NCI-H226 (cell line): ENCODE results near the gene WASF2.
"Not testable (repeated sequence)": the region's sequence is repeated elsewhere in the genome, so short reads cannot be mapped to it uniquely, and the experiment has no call there.

Experiments used
- DNase-seq: peaks from one replicate; pipeline ENCODE4 v3.0.0-alpha.2; 2015

Gene WASF2, protein sequence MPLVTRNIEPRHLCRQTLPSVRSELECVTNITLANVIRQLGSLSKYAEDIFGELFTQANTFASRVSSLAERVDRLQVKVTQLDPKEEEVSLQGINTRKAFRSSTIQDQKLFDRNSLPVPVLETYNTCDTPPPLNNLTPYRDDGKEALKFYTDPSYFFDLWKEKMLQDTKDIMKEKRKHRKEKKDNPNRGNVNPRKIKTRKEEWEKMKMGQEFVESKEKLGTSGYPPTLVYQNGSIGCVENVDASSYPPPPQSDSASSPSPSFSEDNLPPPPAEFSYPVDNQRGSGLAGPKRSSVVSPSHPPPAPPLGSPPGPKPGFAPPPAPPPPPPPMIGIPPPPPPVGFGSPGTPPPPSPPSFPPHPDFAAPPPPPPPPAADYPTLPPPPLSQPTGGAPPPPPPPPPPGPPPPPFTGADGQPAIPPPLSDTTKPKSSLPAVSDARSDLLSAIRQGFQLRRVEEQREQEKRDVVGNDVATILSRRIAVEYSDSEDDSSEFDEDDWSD

DNA sequence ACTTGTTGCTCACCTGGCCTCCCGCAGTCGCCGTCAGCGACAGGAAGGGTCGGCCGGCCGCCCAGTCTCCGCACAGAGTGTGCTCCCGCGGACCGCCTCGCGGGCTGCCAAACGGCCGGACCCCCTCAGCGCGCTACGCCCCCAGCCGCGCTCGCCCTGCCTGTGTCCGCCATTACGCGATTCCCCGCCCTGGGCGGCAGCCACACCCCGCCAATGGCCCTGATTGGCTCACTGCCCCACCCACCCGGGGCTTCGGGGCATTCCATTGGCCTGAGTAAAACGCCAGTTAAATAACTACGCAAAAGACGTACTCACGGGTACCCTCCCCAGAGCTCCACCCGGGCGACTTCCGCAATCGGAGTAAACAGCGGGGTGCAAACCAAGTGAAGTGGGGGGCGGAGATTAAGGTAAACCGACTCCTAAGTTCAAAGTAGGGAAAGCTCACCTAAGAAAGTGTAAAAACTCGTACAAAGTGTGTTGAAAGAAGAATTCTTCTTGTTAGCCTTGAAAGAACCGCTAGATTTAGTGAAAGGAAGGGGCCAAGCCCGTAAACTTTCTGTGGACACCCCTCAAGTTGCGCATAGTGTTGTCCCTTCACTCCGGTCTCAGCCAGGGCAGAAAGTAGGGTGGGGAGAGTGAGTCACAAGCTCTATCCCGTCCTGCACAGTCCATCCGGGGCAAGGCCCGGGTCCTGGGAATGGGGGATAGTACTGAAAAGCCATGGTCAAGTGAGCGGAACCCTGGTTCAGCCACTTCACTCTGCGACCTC, at the start of gene WASF2:
TSS of gene WASF2 (minus strand) at position 195 of the 769 bp plus-strand sequence. CDS start 61,277 bp downstream, outside the sequence.
- peak; percentile 94 for DNase-seq

DNA sequence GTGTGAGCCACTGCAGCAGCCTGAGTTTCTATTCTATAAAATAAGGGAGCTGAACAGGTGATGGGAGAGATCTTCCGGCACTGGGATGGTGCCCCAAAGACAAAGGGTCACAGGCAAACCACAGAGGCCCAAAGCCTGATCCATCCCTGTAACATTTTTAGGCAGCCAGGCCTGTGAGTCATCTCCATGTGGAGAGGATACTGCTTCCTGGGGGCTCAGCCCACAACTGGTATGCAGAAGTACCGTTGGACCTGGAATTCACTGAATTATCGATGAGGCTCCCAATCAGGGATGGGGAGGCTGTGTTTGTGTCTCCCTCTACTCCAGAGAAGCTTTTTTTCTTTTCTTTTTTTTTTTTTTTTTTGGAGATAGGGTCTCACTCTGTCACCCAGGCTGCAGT, 48.8 kb upstream of the WASF2 start:
- DNase-seq: peak; percentile 85

GRCh38 chr1:27538305-27538676, 48.3 kb upstream of the WASF2 start:
- DNase-seq: not testable (repeated sequence)

GRCh38 chr1:27536767-27537166, 46.8 kb upstream of the WASF2 start:
- DNase-seq: peak; percentile 98

- DNase-seq: no peak
Measured at GRCh38 chr1:27536010-27536757, 46.2 kb upstream of the WASF2 start.

GRCh38 chr1:27535386-27535785, 45.4 kb upstream of the WASF2 start:
- DNase-seq: no peak

DNA sequence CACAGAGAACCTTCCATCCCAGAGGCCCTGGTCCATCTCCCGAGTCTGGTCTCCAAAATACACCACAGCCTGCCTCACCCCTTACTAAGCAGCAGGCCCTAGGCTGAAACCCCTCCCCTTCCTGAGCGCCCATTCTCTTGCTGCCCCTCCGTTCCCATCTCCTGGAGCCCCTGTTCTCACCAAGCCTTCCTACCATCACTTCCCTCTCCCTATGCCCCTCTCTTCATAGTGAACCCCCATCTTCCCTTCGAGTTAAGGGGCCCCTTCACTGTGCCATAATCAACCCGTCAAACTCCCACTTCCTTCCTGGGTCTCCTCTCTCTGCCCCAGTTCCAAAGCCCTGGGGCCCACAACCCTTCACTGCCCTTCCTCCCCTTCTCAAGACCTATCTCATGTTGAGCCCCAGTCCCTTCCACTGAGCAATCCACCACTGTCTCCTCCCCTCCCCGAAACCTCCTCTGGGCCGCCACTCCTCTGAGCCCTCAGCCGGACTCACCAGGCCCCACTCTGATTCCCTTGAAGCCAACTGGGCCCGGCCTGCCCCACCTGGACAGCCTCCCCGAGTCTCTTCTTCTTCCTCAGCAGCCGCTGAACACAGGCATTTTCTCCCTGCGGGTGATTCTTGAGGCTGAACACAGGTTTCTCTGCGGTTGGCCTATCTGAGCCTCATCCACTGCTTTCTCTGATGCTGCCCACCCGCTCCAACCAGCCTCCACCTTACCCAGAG, 42.2 kb upstream of the WASF2 start:
- DNase-seq: no peak

- no peak for DNase-seq
Measured at GRCh38 chr1:27530192-27530591, 40.2 kb upstream of the WASF2 start.

DNA sequence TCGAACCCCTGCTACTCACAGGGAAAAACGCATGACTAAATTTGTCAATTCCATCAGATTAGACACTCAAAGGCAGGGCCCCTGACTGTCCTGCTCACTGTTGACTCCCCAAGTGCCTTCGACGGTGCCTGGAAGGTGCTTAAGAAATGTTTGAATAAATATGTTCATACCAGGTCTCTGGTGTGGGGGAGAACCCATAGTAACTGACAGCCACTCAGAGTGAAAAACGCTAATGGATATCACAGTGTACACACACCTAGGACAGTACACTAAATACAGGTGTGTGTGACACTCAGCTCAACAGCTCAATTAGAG, 39.7 kb upstream of the WASF2 start:
- no peak for DNase-seq

- DNase-seq: peak; percentile 90
Measured at GRCh38 chr1:27528818-27529703, 39.1 kb upstream of the WASF2 start.

GRCh38 chr1:27527890-27528817, 38.2 kb upstream of the WASF2 start:
- peak; percentile 88 for DNase-seq

GRCh38 chr1:27527223-27527889, 37.4 kb upstream of the WASF2 start:
- no peak for DNase-seq

- no peak for DNase-seq
Measured at GRCh38 chr1:27526569-27527222, 36.7 kb upstream of the WASF2 start.

DNA sequence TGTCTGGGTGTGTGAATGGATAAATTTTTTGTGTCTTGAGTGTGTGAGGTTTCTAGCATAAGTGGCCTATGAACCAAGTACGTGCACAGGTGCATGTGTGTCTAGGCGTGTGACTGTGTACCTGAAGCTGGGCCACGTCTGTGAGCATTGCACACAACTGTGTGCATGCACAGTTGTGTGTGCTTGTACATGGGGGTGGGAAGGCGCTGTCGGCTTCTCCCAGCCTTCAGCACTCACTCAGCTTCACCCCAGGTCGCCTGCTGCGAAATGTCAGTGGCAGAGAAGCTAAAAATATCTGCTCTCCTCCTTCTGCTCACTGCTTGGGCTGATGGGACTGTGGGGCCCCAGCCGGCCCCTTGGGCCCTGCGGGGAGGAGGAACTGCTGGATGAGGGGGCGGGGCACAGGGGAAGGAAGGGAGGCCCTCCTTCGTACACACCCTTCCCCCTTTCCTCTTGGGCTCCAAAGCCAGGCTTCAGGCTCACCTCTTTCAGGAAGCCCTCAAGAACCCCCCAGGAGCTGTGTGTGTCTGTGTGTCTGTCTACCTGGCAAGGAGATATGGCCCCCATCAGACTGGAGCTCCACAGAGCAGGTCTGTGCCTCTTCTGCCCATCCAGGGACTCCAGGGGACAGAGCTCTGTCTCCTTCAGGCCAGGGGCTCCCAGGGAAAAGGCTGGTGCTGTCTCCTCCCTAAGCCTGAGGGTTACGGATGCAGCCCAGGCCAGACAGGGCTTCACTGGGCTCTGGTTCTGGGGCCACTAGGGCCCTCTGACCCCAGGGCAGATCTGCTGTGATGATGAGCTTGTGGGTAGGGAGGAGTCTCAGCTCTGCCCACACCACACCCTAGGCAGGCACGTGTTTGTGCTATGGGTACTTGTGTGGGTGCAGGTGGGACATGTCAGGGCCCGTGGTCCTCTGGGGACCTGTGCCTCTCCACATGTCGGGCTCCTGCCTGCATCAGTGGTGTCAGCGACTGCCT, 35.6 kb upstream of the WASF2 start:
- peak; percentile 45 for DNase-seq

DNA sequence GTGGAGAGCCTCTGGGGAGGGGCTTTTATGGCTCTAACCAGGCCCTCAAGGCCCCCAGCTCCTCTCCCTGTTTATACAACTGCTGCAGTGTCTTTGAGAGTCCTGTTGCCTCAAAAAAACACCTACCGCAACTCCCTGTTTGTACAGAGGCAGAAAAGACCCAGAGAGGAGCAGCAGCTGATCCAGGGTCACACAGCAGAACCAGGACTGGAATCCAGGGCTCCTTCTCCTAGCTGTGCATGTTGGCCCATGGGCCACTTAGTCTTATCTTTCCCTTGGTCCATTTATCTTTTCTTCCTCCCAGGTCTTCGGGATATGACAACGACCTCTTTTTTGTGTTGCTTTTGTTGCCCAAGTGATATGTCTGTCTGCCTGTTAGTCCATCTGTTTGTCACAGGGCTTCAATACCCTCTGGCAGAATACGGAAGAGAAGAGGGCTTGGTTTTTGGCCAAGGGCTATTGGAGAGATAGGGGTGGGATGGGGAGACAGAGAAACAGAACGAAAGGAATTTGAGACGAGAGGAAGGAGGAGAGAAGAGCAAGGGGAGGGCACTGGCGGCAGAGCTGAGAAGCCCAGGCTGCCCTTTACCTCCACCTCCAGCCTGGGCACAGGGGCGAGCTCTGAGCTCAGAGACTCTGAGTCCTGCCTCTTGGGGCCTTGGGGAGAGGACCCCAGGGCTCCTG, 33.5 kb upstream of the WASF2 start:
- no peak for DNase-seq

DNA sequence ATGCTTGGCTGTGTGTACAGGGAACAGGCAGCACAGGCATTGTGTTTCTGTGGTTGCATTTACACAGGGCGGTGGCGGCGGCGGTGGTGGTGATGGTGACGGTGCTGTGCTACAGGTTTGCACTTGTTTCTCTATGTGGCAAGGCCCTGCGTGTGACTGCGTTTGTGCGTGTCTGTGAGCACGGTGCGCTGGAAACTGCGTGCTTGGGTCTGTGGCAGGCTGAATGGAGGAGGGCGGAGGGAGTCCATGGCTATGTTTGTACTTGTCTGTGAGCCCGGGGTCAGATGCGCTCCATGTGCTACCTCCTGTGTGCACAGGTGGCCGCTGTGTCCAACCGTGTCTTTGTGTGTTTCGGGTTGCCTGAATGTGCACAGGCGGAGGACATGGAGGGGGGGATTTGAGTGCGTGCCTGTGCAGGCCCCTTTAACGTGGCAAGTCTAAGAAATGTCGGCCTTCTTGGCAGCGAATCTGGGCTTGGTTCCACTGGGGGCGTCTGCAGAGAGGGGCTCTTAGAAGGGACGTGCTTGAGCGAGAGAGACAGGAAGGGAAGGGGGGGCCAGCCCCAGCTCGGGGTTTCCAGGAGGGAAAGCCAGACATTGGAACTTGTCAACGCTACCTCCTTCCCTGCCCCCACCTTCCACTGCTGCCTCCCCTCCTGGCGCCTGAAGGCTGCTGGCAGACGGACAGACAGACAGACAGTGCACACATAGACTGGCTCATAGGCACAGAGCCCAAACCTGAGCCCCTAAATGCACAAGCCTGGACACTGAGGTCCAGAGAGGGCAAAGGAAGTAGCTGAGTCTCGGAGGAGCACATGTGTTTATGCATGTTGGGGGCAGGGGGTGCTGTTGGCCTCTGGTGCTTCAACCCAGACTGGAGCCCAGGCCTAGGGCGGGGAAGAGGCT, 32.7 kb upstream of the WASF2 start:
- DNase-seq: no peak
